ENCODE results near the gene NDUFS4.
"Not testable (repeated sequence)": the region's sequence is repeated elsewhere in the genome, so short reads cannot be mapped to it uniquely, and the experiment has no call there.

The NDUFS4 gene

GRCh38 chr5:53575101-53575500 is 14.7 kb downstream of the NDUFS4 start:
- DNase-seq (ENCODE audit: low read depth in 2 of 2), result no peak

GRCh38 chr5:53575831-53576230 is 15.4 kb downstream of the NDUFS4 start:
- no peak for DNase-seq (ENCODE audit: low read depth in 2 of 2)

GRCh38 chr5:53576674-53577073 is 16.2 kb downstream of the NDUFS4 start:
- no peak for DNase-seq (ENCODE audit: low read depth in 2 of 2)

- DNase-seq (ENCODE audit: low read depth in 2 of 2), result no peak
Measured at GRCh38 chr5:53578854-53579253, 18.4 kb downstream of the NDUFS4 start.

GRCh38 chr5:53580547-53580946 is 20.1 kb downstream of the NDUFS4 start:
- DNase-seq (ENCODE audit: low read depth in 2 of 2), result no peak

- DNase-seq (ENCODE audit: low read depth in 2 of 2), result no peak
Measured at GRCh38 chr5:53582225-53582624, 21.8 kb downstream of the NDUFS4 start.

GRCh38 chr5:53590759-53591158 is 30.3 kb downstream of the NDUFS4 start:
- DNase-seq (ENCODE audit: low read depth in 2 of 2), result no peak

- no peak for DNase-seq (ENCODE audit: low read depth in 2 of 2)
Measured at GRCh38 chr5:53594419-53594818, 34.0 kb downstream of the NDUFS4 start.

- no peak for DNase-seq (ENCODE audit: low read depth in 2 of 2)
Measured at GRCh38 chr5:53597894-53598293, 37.5 kb downstream of the NDUFS4 start.

GRCh38 chr5:53601570-53601969 is 41.1 kb downstream of the NDUFS4 start:
- DNase-seq (ENCODE audit: low read depth in 2 of 2), result no peak

- DNase-seq (ENCODE audit: low read depth in 2 of 2), result no peak
Measured at GRCh38 chr5:53603009-53603687, 42.7 kb downstream of the NDUFS4 start.

GRCh38 chr5:53604309-53604708 is 43.9 kb downstream of the NDUFS4 start:
- DNase-seq (ENCODE audit: low read depth in 2 of 2), result no peak

GRCh38 chr5:53607886-53608285 is 47.4 kb downstream of the NDUFS4 start:
- no peak for DNase-seq (ENCODE audit: low read depth in 2 of 2)

GRCh38 chr5:53608897-53609296 is 48.5 kb downstream of the NDUFS4 start:
- not testable (repeated sequence) for DNase-seq (ENCODE audit: low read depth in 2 of 2)

- no peak for DNase-seq (ENCODE audit: low read depth in 2 of 2)
Measured at GRCh38 chr5:53613061-53613460, 52.6 kb downstream of the NDUFS4 start.

- no peak for DNase-seq (ENCODE audit: low read depth in 2 of 2)
Measured at GRCh38 chr5:53613536-53613935, 53.1 kb downstream of the NDUFS4 start.

GRCh38 chr5:53614376-53614885 is 54.0 kb downstream of the NDUFS4 start:
- DNase-seq (ENCODE audit: low read depth in 2 of 2), result no peak

GRCh38 chr5:53616939-53617549 is 56.6 kb downstream of the NDUFS4 start:
- no peak for DNase-seq (ENCODE audit: low read depth in 2 of 2)

- no peak for DNase-seq (ENCODE audit: low read depth in 2 of 2)
Measured at GRCh38 chr5:53631251-53631650, 70.8 kb downstream of the NDUFS4 start.

GRCh38 chr5:53642061-53642460 is 81.6 kb downstream of the NDUFS4 start:
- no peak for DNase-seq (ENCODE audit: low read depth in 2 of 2)

GRCh38 chr5:53643445-53643844 is 83.0 kb downstream of the NDUFS4 start:
- no peak for DNase-seq (ENCODE audit: low read depth in 2 of 2)

GRCh38 chr5:53645078-53645477 is 84.6 kb downstream of the NDUFS4 start:
- DNase-seq (ENCODE audit: low read depth in 2 of 2), result no peak

GRCh38 chr5:53649352-53649751 is 88.9 kb downstream of the NDUFS4 start:
- no peak for DNase-seq (ENCODE audit: low read depth in 2 of 2)

Measured in stimulated activated CD4-positive, alpha-beta T cell treated with anti-CD3 and anti-CD28 coated beads, Interleukin-15, amount 100 ng/mL, for 48 hours (primary cell).